OCI-LY7 (cell line): Measurements from ENCODE around the gene CCNDBP1.

Source experiments
- CTCF ChIP-seq: fragments of 200-600 bp; sonication (generic); conservative IDR thresholded peaks from 2 replicates; pipeline ENCODE4 v1.5.1; 2014; ENCODE audit warnings: mild to moderate bottlenecking, antibody characterized with exemption, low read length, moderate library complexity, mixed read lengths
- EZH2phosphoT487 ChIP-seq: fragments of 200-600 bp; sonication (generic); IDR thresholded peaks from 2 replicates; pipeline ENCODE4 v1.6.1; 2018; ENCODE audit warnings: low read depth, borderline replicate concordance, mild to moderate bottlenecking, mixed run types, antibody characterized with exemption, low read length, moderate library complexity, mixed read lengths

- no peak for TF ChIP-seq CTCF
- TF ChIP-seq EZH2phosphoT487: no peak
These were observed 26.1 kb downstream of the CCNDBP1 start for GRCh38 chr15:43211224-43211735.
